Measurements from ENCODE around the gene ZNF687.

- TF ChIP-seq POLR2A (IDR thresholded peaks at IDR 0.05; ENCODE audit: low read depth, low read length), result peak; percentile 67; the same call in 1 of the 2 replicates
- no peak; the same call in 1 of the 2 replicates for TF ChIP-seq TAF1 (IDR thresholded peaks at IDR 0.05; ENCODE audit: low read depth, low read length)
- TF ChIP-seq POLR2AphosphoS5 (IDR thresholded peaks at IDR 0.05; ENCODE audit: low read depth, low read length), result peak; percentile 8
These were observed at the start of gene ZNF687 for GRCh38 chr1:151281969-151282882.

All from GM12891 (cell line).